ENCODE data around the gene SLC9A8.

Gene SLC9A8

GRCh38 chr20:49924247-49924646 lies 111.6 kb downstream of the SLC9A8 start:
- DNase-seq, result no peak

GRCh38 chr20:49925901-49926454 lies 113.3 kb downstream of the SLC9A8 start:
- no peak for DNase-seq

- peak; percentile 85 for DNase-seq
Measured at GRCh38 chr20:49928411-49929141, 115.9 kb downstream of the SLC9A8 start.

- DNase-seq, result no peak
Measured at GRCh38 chr20:49929142-49929494, 116.5 kb downstream of the SLC9A8 start.

- no peak for DNase-seq
Measured at GRCh38 chr20:49935746-49936152, 123.1 kb downstream of the SLC9A8 start.

GRCh38 chr20:49936153-49937026 lies 123.8 kb downstream of the SLC9A8 start, which contains the start of gene RNF114:
Gene RNF114 (plus strand): TSS chr20:49936397. CDS start chr20:49936413, 16 bp downstream.
- peak; percentile 90 for DNase-seq

- DNase-seq, result no peak
Measured at GRCh38 chr20:49937027-49937929, 124.7 kb downstream of the SLC9A8 start.

GRCh38 chr20:49938173-49939163 lies 125.8 kb downstream of the SLC9A8 start:
- no peak for DNase-seq

GRCh38 chr20:49941456-49941855 lies 128.8 kb downstream of the SLC9A8 start:
- DNase-seq, result no peak
